HUDEP-2 (cell line): ENCODE results near the gene EYA4.

ENCODE experiments used
- DNase-seq, 76 experiments: peaks; one replicate each; lab custom pipeline; 2025; ENCODE audit not compliant: unreplicated experiment in 76 of 76; lab: John Stamatoyannopoulos, UW

Gene EYA4

GRCh38 chr6:133241901-133242636 is 912 bp downstream of the EYA4 start:
- no peak for DNase-seq

DNA sequence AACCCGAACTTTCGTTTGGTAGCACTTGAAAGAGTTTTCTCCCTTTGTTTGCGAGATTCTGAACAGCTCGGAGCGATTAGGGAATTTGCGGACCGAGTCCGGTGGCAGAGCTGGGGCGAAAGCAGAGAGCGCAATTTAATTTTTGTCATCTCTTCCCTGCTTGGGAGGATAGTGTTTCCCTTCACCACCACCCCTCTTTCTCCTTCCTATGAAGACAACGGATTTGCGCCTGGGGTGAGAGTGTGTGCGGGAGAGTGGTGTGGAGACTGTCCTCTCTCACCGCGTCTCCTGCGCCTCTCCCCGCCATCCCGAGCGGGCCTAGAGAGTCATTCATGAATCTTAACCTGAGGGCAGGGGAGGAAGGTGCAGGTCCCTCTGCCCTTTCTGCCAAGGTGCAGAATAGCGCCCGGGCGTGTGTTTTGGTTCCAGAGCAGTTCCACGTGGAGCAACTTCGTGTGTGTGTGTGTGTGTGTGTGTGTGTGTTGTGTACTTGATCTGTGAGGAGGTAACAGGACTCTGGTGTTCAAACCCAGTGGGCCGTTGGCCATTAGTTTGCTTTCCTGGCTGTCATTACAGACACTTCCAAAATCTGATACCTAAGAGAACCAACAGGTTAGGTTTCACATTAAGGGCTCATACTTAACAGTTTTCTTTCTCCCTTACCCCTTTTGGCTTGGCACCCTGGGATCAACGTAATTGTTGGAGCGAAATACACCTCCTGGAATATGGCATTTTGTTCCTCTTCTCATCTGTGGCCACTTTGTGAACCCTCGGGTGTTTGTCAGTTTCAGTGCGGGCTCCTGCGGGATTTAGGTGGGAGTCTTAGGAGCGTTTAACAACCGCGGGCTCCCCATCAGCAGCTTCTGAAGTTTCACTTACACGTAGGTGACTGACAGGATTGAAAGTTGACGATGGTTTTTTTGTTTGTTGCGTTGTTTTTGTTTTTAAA is 1.8 kb downstream of the EYA4 start:
- DNase-seq, result no peak

GRCh38 chr6:133243723-133244305 is 2.7 kb downstream of the EYA4 start:
- DNase-seq, result no peak

DNA sequence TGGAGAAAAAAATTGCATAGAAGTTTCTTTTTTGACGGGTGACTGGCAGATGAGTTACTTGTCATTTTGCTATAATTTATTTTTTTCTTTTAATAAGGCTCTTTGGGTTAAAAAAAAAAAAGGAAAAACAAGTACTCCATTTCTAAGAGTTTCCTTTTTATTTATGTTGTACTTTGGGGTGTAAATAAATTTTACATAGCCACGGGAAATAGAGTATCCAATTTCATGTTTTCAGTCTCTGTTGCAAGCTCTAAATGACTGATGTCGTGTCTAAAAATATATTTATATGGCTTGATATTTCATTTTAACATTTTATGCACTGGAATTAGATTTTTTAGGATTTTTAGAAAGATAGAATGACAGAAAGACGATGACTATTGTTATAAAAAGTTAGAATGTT is 3.4 kb downstream of the EYA4 start:
- DNase-seq, result no peak

DNA sequence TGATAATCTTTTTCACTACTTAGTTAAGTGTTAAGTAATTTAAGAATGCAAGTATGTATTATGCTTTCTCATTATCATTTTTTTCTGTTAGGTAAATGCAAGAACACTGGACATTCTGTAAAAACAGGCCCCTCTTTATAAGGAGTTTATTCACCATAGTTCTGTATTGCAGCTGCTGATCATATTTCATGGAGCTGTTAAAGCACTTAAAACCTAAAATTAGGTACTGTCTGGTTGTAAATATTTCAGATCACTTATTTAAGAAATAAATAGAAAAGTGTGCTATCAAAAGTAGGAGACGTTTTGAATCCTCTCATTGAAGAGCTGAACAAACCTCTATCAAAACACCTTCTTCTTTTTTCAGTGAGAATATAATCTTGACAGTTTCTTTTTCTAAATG is 3.9 kb downstream of the EYA4 start:
- DNase-seq, result no peak

GRCh38 chr6:133245422-133245903 is 4.3 kb downstream of the EYA4 start:
- no peak for DNase-seq

DNA sequence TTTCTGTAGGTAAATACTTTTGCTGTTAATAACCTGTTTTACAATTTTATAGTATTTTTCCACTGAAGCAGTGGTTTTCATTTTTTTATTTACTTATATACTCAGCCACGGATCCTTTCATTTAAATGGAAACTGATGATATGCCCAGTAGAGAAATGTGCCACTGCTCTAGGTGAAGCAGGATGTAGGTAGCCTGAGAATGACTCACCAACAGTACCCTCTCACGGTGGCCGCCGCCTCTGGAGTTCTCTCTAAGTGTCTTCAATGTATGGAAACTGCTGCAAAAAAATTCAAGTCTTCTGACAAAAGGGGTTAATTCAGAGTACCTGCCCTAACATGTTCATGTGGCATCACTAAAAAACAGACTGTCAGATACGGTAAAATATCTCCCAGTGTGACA is 6.4 kb downstream of the EYA4 start:
- no peak for DNase-seq

- DNase-seq, result no peak
These were observed 7.3 kb downstream of the EYA4 start for GRCh38 chr6:133248241-133249001.

- DNase-seq, result no peak
These were observed 10.5 kb downstream of the EYA4 start for GRCh38 chr6:133251688-133252087.

- DNase-seq, result peak in 2 of 76 experiments; percentile 10 to 25
These were observed 13.5 kb downstream of the EYA4 start for GRCh38 chr6:133254552-133255228.

DNA sequence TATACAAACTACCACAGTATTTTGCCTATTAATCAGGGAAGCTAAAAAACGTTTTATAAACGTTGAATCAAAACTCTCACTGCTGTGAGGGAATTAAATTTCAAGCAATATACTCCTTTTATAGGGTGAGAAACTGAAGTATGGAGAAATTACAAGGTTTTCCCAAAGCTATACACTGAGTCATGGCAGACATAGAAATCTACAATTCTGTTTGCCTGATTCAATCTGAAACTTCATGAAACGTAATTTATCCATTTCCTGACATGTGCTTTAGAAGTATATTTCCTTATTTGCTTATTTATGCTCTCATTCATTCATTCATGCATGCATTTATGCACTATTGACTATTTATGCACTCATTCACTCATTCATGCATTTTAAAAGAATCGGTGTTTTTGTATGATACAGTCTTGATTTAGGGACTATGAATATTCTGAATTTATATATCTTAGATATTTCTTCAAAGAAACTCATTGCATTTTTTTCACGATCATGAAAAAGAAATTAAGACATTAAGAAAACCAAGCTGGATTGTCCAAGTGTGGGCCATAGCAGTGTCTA is 16.5 kb downstream of the EYA4 start:
- no peak for DNase-seq

DNA sequence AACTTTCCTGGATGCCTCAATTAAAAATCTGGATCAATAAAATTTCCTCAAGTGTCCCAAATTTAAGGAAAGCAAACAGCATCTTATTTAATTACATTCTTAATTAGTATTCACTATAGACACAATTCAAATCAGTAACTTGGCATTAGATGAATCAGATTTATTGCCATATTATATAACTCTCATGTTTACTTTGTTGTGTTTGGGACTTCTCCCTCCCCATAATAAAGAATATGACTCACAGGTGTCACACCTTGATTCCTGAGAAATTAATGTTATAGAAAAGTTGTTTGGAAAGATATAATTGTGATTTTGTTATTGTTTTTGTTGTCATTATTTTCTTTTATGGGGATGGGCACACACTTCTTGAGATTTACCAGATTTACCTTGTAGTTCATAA is 18.4 kb downstream of the EYA4 start:
- no peak for DNase-seq

DNA sequence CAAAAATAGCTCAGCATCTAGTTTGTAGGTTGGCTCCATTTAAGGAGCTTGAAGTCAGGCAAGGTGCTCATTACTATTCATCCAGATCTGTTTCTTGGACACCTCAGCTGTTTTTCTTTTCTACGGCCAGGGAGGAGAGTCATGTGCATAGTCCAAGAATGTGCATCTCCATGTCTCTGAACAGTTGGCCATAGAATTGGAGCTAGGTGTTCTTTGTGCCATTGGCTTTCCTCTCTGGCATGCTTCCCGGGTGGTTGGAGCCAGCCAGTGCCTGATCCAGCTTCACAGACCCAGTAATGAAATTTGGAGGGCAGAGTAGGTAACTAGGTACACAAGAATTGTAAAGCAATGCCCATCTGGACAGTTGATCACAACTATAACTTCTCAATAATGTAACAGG is 21.6 kb downstream of the EYA4 start:
- no peak for DNase-seq

DNA sequence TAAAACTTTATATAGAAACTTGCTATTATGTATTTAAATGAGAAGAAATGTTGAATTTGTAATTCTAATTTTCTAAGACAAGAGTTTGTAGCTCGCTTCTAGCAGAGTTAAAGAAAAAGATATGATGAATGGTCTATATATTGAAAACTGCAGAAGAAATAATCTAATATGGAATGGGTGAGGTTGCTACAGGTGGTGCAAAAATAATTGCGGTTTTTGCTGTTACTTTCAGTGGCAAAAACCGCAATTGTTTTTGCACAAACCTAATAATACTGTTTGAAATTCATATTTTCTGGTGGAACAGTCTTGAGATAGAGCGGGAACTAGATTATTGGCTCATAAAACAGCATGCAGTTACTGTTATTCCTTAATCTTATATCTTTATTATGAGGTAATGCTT is 23.9 kb downstream of the EYA4 start:
- DNase-seq, result no peak

- DNase-seq, result no peak
These were observed 25.0 kb downstream of the EYA4 start for GRCh38 chr6:133266186-133266585.

- no peak for DNase-seq
These were observed 27.5 kb downstream of the EYA4 start for GRCh38 chr6:133268621-133269020.

GRCh38 chr6:133274813-133275212 is 33.7 kb downstream of the EYA4 start:
- no peak for DNase-seq

- DNase-seq, result no peak
These were observed 34.1 kb downstream of the EYA4 start for GRCh38 chr6:133275213-133275612.

DNA sequence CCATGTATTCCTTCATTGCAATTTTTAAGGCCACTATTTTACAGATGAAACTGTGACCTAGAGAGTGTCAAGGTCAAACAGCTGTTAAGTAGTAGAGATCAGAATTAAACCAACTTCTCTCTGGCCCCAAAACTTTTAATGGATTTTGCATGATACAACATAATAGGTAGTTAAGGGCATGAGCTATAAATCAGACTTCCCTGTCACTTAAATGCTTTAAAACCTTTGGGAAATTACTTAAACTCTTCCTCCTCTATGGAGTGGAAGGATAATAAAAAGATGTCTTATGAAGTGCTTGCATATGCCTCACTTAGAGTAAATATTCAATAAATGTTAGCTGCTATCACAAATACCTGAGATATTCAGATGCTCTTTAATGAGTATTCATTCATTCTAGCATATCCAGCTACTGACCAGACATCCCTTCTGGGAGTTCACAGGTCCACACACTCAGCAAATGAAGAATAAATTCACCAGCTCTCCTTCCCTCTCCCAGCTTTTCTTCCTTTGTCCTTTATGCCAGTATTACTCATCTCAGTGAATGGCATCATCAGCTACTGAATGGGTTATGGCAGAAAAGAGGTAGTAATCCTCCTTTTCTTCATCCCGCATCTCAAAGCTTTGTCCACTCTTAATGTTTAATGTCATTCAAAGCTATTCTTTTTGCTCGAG is 36.2 kb downstream of the EYA4 start:
- DNase-seq, result no peak
